ENCODE measurements around the gene MINPP1. TPM values are rescaled to one million over a fixed set of nuclear protein-coding genes. Genes with fewer than 3 reads are reported as not detected.

Gene MINPP1
- total RNA-seq, 1 experiment from 2014 or later: 14.3 TPM

- DNase-seq (no peak), ATAC-seq (no peak)
- no peaks in the 10 kb centered on the region for H3K79me2 ChIP-seq (ENCODE audit: low read length)
Measured at GRCh38 chr10:87544721-87545120, 40.0 kb downstream of the MINPP1 start.

GRCh38 chr10:87545783-87546182, 41.1 kb downstream of the MINPP1 start:
- no peak overlapping the region for H3K4me3 ChIP-seq (ENCODE audit: low read length)
- H3K4me2 ChIP-seq (ENCODE audit: low read length): peak overlapping the region; percentile 79
- peaks cover 13% of the 10 kb centered on the region for H3K36me3 ChIP-seq (ENCODE audit: low read depth, low read length)
- peaks cover 10% of the 10 kb centered on the region for H3F3A ChIP-seq (ENCODE audit: low read length, unreplicated experiment)
- ATAC-seq (no peak), DNase-seq (no peak)
- peaks cover 66% of the 10 kb centered on the region for H3K4me1 ChIP-seq (ENCODE audit: insufficient read depth, low read length)
- H3K79me2 ChIP-seq (ENCODE audit: low read length): peaks cover 8% of the 10 kb centered on the region; the same call in 1 of the 2 replicates
- H3K27ac ChIP-seq (ENCODE audit: low read length): peak overlapping the region; percentile 98
- no peaks in the 10 kb centered on the region for H3K27me3 ChIP-seq (ENCODE audit: low read length)
- POLR2A ChIA-PET (ENCODE audit: unreplicated experiment): no interaction called here
- CTCF ChIA-PET: no interaction called here
- H2AFZ ChIP-seq (ENCODE audit: low read length): no peak overlapping the region
- TF ChIP-seq EZH2 (IDR thresholded peaks at IDR 0.05; ENCODE audit: low read length, unreplicated experiment) (no peak), CTCF (conservative IDR thresholded peaks at IDR 0.05; ENCODE audit: low read depth, low read length) (no peak)
- H4K20me1 ChIP-seq (ENCODE audit: low read length): no peaks in the 10 kb centered on the region
- no TSS peak for BruUV-seq (replicated peaks)
- H3K9ac ChIP-seq (ENCODE audit: low read length): no peak overlapping the region; the same call in 1 of the 2 replicates
- H3K9me2 ChIP-seq (replicated peaks; ENCODE audit: low read length): no peaks in the 10 kb centered on the region
- H3K9me3 ChIP-seq (ENCODE audit: low read length): no peaks in the 10 kb centered on the region
- intact Hi-C loops (cut with micrococcal nuclease): loop anchor here (5.0 kb wide), 1 partner anchor 47 kb away; no protein-coding TSS in a partner anchor

More at GRCh38 chr10:87544721-87545120, 40.0 kb downstream of the MINPP1 start:
- TF ChIP-seq EZH2 (IDR thresholded peaks at IDR 0.05; ENCODE audit: low read length, unreplicated experiment) (no peak), EZH2phosphoT487 (IDR thresholded peaks at IDR 0.05; ENCODE audit: borderline replicate concordance, low read length) (no peak), CTCF (conservative IDR thresholded peaks at IDR 0.05; ENCODE audit: low read depth, low read length) (no peak)
- Histone ChIP-seq H2AFZ (ENCODE audit: low read length) (no peak overlapping the region), H3K4me1 (ENCODE audit: insufficient read depth, low read length) (peaks cover 67% of the 10 kb centered on the region), H3K27ac (ENCODE audit: low read length) (no peak overlapping the region), H3K4me3 (ENCODE audit: low read length) (no peak overlapping the region), H3K4me2 (ENCODE audit: low read length) (no peak overlapping the region), H3K9me3 (ENCODE audit: low read length) (no peaks in the 10 kb centered on the region), H3K9ac (ENCODE audit: low read length) (no peak overlapping the region), H3F3A (ENCODE audit: low read length, unreplicated experiment) (peaks cover 10% of the 10 kb centered on the region), H3K27me3 (ENCODE audit: low read length) (no peaks in the 10 kb centered on the region), H4K20me1 (ENCODE audit: low read length) (no peaks in the 10 kb centered on the region), H3K9me2 (replicated peaks; ENCODE audit: low read length) (no peaks in the 10 kb centered on the region), H3K36me3 (ENCODE audit: low read depth, low read length) (peaks cover 13% of the 10 kb centered on the region)
- ChIA-PET CTCF (no interaction called here), POLR2A (ENCODE audit: unreplicated experiment) (no interaction called here)
- intact Hi-C loops (cut with micrococcal nuclease): loop anchor here (5.0 kb wide), 1 partner anchor 48 kb away; no protein-coding TSS in a partner anchor
- no TSS peak for BruUV-seq (replicated peaks)

GRCh38 chr10:87546210-87546609, 41.5 kb downstream of the MINPP1 start:
- DNase-seq (peak; percentile 6), ATAC-seq (no peak)
- H3K27ac ChIP-seq (ENCODE audit: low read length): peak overlapping the region; percentile 98
- no peaks in the 10 kb centered on the region for H3K9me3 ChIP-seq (ENCODE audit: low read length)
- H2AFZ ChIP-seq (ENCODE audit: low read length): no peak overlapping the region
- 0 out of 2 replicates have a peak overlapping the region, but pooled peaks have one; percentile 19 for H3K4me3 ChIP-seq (ENCODE audit: low read length)
- peaks cover 10% of the 10 kb centered on the region; the same call in 1 of the 2 replicates for H3K79me2 ChIP-seq (ENCODE audit: low read length)
- peaks cover 66% of the 10 kb centered on the region for H3K4me1 ChIP-seq (ENCODE audit: insufficient read depth, low read length)
- no peaks in the 10 kb centered on the region for H3K9me2 ChIP-seq (replicated peaks; ENCODE audit: low read length)
- no peaks in the 10 kb centered on the region for H4K20me1 ChIP-seq (ENCODE audit: low read length)
- peak overlapping the region; percentile 75 for H3K9ac ChIP-seq (ENCODE audit: low read length)
- H3K4me2 ChIP-seq (ENCODE audit: low read length): peak overlapping the region; percentile 79
- CTCF ChIA-PET: no interaction called here
- H3K27me3 ChIP-seq (ENCODE audit: low read length): no peaks in the 10 kb centered on the region
- intact Hi-C loops (cut with micrococcal nuclease): loop anchor here (5.0 kb wide), 1 partner anchor 46 kb away; no protein-coding TSS in a partner anchor
- POLR2A ChIA-PET (ENCODE audit: unreplicated experiment): no interaction called here
- TF ChIP-seq CTCF (conservative IDR thresholded peaks at IDR 0.05; ENCODE audit: low read depth, low read length): no peak
- TF ChIP-seq EZH2phosphoT487 (IDR thresholded peaks at IDR 0.05; ENCODE audit: borderline replicate concordance, low read length): no peak
- TF ChIP-seq EZH2 (IDR thresholded peaks at IDR 0.05; ENCODE audit: low read length, unreplicated experiment): no peak
- no TSS peak for BruUV-seq (replicated peaks)
- H3F3A ChIP-seq (ENCODE audit: low read length, unreplicated experiment): peaks cover 10% of the 10 kb centered on the region
- peaks cover 13% of the 10 kb centered on the region for H3K36me3 ChIP-seq (ENCODE audit: low read depth, low read length)

Measured in PC-3 (cell line).